Activated naive CD8-positive, alpha-beta T cell (primary cell): Measurements from ENCODE around the gene TBX10.
"Not testable (repeated sequence)": the region's sequence is repeated elsewhere in the genome, so short reads cannot be mapped to it uniquely, and the experiment has no call there.

Experiments used
- H3K27ac Mint-ChIP-seq: one replicate; pipeline ENCODE4 v1.8.0; 2021; ENCODE audit warnings: mixed read lengths
- H3K27me3 Mint-ChIP-seq: one replicate; pipeline ENCODE4 v1.8.0; 2021; ENCODE audit warnings: mixed read lengths
- H3K36me3 Mint-ChIP-seq: one replicate; pipeline ENCODE4 v1.8.0; 2021; ENCODE audit warnings: mixed read lengths
- H3K4me1 Mint-ChIP-seq: one replicate; pipeline ENCODE4 v1.8.0; 2021; ENCODE audit warnings: low read depth, mixed read lengths
- H3K4me3 Mint-ChIP-seq: one replicate; pipeline ENCODE4 v1.8.0; 2021; ENCODE audit warnings: mild to moderate bottlenecking, mixed read lengths
- H3K9me3 Mint-ChIP-seq: one replicate; pipeline ENCODE4 v1.8.0; 2021; ENCODE audit warnings: low read depth, mixed read lengths

The TBX10 gene

GRCh38 chr11:67596753-67597300, 42.7 kb downstream of the TBX10 start:
- Mint-ChIP-seq H3K9me3 (no peaks in the 10 kb centered on the region), H3K27me3 (peaks cover 4% of the 10 kb centered on the region), H3K4me3 (no peak overlapping the region), H3K27ac (no peak overlapping the region), H3K36me3 (no peaks in the 10 kb centered on the region), H3K4me1 (no peaks in the 10 kb centered on the region)

GRCh38 chr11:67594480-67594879, 45.1 kb downstream of the TBX10 start:
- no peaks in the 10 kb centered on the region for H3K4me1 Mint-ChIP-seq
- H3K4me3 Mint-ChIP-seq, result no peak overlapping the region
- no peaks in the 10 kb centered on the region for H3K9me3 Mint-ChIP-seq
- H3K27ac Mint-ChIP-seq, result no peak overlapping the region
- H3K36me3 Mint-ChIP-seq, result no peaks in the 10 kb centered on the region
- H3K27me3 Mint-ChIP-seq, result no peaks in the 10 kb centered on the region

- no peaks in the 10 kb centered on the region for H3K9me3 Mint-ChIP-seq
- H3K36me3 Mint-ChIP-seq, result no peaks in the 10 kb centered on the region
- no peak overlapping the region for H3K4me3 Mint-ChIP-seq
- no peaks in the 10 kb centered on the region for H3K27me3 Mint-ChIP-seq
- H3K4me1 Mint-ChIP-seq, result no peaks in the 10 kb centered on the region
- no peak overlapping the region for H3K27ac Mint-ChIP-seq
Measured at GRCh38 chr11:67593565-67593905, 46.0 kb downstream of the TBX10 start.

GRCh38 chr11:67592880-67593564, 46.5 kb downstream of the TBX10 start:
- Mint-ChIP-seq H3K9me3 (no peaks in the 10 kb centered on the region), H3K27ac (no peak overlapping the region), H3K4me3 (no peak overlapping the region), H3K4me1 (no peaks in the 10 kb centered on the region), H3K36me3 (no peaks in the 10 kb centered on the region), H3K27me3 (no peaks in the 10 kb centered on the region)

GRCh38 chr11:67588899-67589415, 50.6 kb downstream of the TBX10 start:
- H3K27ac Mint-ChIP-seq, H3K27me3 Mint-ChIP-seq, H3K4me3 Mint-ChIP-seq, H3K9me3 Mint-ChIP-seq: not testable (repeated sequence)
- H3K36me3 Mint-ChIP-seq, result peaks cover 10% of the 10 kb centered on the region
- H3K4me1 Mint-ChIP-seq, result peaks cover 28% of the 10 kb centered on the region

- peaks cover 10% of the 10 kb centered on the region for H3K36me3 Mint-ChIP-seq
- no peak overlapping the region for H3K4me3 Mint-ChIP-seq
- no peaks in the 10 kb centered on the region for H3K27me3 Mint-ChIP-seq
- peaks cover 30% of the 10 kb centered on the region for H3K4me1 Mint-ChIP-seq
- H3K27ac Mint-ChIP-seq, result no peak overlapping the region
- no peaks in the 10 kb centered on the region for H3K9me3 Mint-ChIP-seq
Measured at GRCh38 chr11:67588136-67588503, 51.4 kb downstream of the TBX10 start.

- Mint-ChIP-seq H3K27ac (peak overlapping the region; percentile 55), H3K9me3 (no peaks in the 10 kb centered on the region), H3K4me1 (peaks cover 43% of the 10 kb centered on the region), H3K27me3 (no peaks in the 10 kb centered on the region), H3K36me3 (peaks cover 10% of the 10 kb centered on the region), H3K4me3 (no peak overlapping the region)
Measured at GRCh38 chr11:67586568-67587250, 52.9 kb downstream of the TBX10 start.

- H3K27ac Mint-ChIP-seq, result peak overlapping the region; percentile 62
- H3K36me3 Mint-ChIP-seq, result peaks cover 10% of the 10 kb centered on the region
- H3K9me3 Mint-ChIP-seq, result no peaks in the 10 kb centered on the region
- H3K4me3 Mint-ChIP-seq, result peak overlapping the region; percentile 84
- H3K27me3 Mint-ChIP-seq, result no peaks in the 10 kb centered on the region
- H3K4me1 Mint-ChIP-seq, result peaks cover 43% of the 10 kb centered on the region
Measured at GRCh38 chr11:67585911-67586310, 53.7 kb downstream of the TBX10 start.

- H3K36me3 Mint-ChIP-seq, result peaks cover 10% of the 10 kb centered on the region
- no peaks in the 10 kb centered on the region for H3K27me3 Mint-ChIP-seq
- H3K27ac Mint-ChIP-seq, result peak overlapping the region; percentile 78
- peak overlapping the region; percentile 84 for H3K4me3 Mint-ChIP-seq
- H3K9me3 Mint-ChIP-seq, result no peaks in the 10 kb centered on the region
- H3K4me1 Mint-ChIP-seq, result peaks cover 45% of the 10 kb centered on the region
Measured at GRCh38 chr11:67584881-67585873, 54.4 kb downstream of the TBX10 start.

GRCh38 chr11:67584205-67584880, 55.2 kb downstream of the TBX10 start:
- H3K9me3 Mint-ChIP-seq, result no peaks in the 10 kb centered on the region
- peak overlapping the region; percentile 84 for H3K4me3 Mint-ChIP-seq
- no peaks in the 10 kb centered on the region for H3K27me3 Mint-ChIP-seq
- peaks cover 52% of the 10 kb centered on the region for H3K4me1 Mint-ChIP-seq
- H3K27ac Mint-ChIP-seq, result peak overlapping the region; percentile 78
- peaks cover 10% of the 10 kb centered on the region for H3K36me3 Mint-ChIP-seq

- H3K4me1 Mint-ChIP-seq, result peaks cover 57% of the 10 kb centered on the region
- H3K27ac Mint-ChIP-seq, result peak within 1 kb of the TSS; percentile 84
- H3K4me3 Mint-ChIP-seq, result peak within 1 kb of the TSS; percentile 91
- peaks cover 10% of the 10 kb centered on the region for H3K36me3 Mint-ChIP-seq
- peaks cover 2% of the 10 kb centered on the region for H3K27me3 Mint-ChIP-seq
- H3K9me3 Mint-ChIP-seq, result no peaks in the 10 kb centered on the region
Measured at GRCh38 chr11:67583247-67584204, 56.0 kb downstream of the TBX10 start, which contains the start of gene GSTP1. Gene GSTP1, plus strand, starts transcription at chr11:67583812. Its CDS starts 32 bp downstream, at chr11:67583844.

- H3K27me3 Mint-ChIP-seq, result peaks cover 2% of the 10 kb centered on the region
- H3K27ac Mint-ChIP-seq, result no peak overlapping the region
- peaks cover 8% of the 10 kb centered on the region for H3K36me3 Mint-ChIP-seq
- H3K9me3 Mint-ChIP-seq, result no peaks in the 10 kb centered on the region
- peaks cover 52% of the 10 kb centered on the region for H3K4me1 Mint-ChIP-seq
- H3K4me3 Mint-ChIP-seq, result no peak overlapping the region
Measured at GRCh38 chr11:67582011-67582410, 57.6 kb downstream of the TBX10 start.

GRCh38 chr11:67581469-67581868, 58.1 kb downstream of the TBX10 start:
- Mint-ChIP-seq H3K27me3 (peaks cover 3% of the 10 kb centered on the region), H3K9me3 (no peaks in the 10 kb centered on the region), H3K27ac (no peak overlapping the region), H3K4me1 (peaks cover 47% of the 10 kb centered on the region), H3K36me3 (peaks cover 6% of the 10 kb centered on the region), H3K4me3 (no peak overlapping the region)
